Measurements from ENCODE around the gene KCNAB2. TPM values are rescaled to one million over a fixed set of nuclear protein-coding genes. Genes with fewer than 3 reads are reported as not detected.

Gene KCNAB2
- 3.9 and 5.8 TPM in 2 replicates for total RNA-seq

GRCh38 chr1:6045561-6045960, at the start of gene KCNAB2:
Gene KCNAB2 (plus strand): TSS chr1:6045888. CDS start chr1:6051537, 5,649 bp downstream.

Other genes starting within 250 kb of the KCNAB2 start
- gene NPHP4, start 53.5 kb upstream of the KCNAB2 start, total RNA-seq, result 3.9 TPM in 2 replicates
- under 0.01 and 0.16 TPM in 2 replicates for gene CHD5, start 134.4 kb downstream of the KCNAB2 start, total RNA-seq
- 148 and 175 TPM in 2 replicates for gene RPL22, start 153.7 kb downstream of the KCNAB2 start, total RNA-seq
- 10.1 and 17.1 TPM in 2 replicates for gene RNF207, start 160.2 kb downstream of the KCNAB2 start, total RNA-seq
- gene ICMT, start 190.1 kb downstream of the KCNAB2 start, total RNA-seq, result 44.0 and 49.6 TPM in 2 replicates
- gene HES3, start 198.3 kb downstream of the KCNAB2 start, total RNA-seq, result not detected in 2 replicates
- 6.6 and 11.3 TPM in 2 replicates for gene GPR153, start 215.2 kb downstream of the KCNAB2 start, total RNA-seq

Data from bronchial smooth muscle cell (primary cell).